HepG2 (cell line): Measurements from ENCODE around the gene ATP5F1A. TPM values are rescaled to one million over a fixed set of nuclear protein-coding genes. Genes with fewer than 3 reads are reported as not detected.
A peak's percentile ranks its signal among the peaks of the same experiment; 100 is the strongest.

Experiments used
- ARID4A ChIP-seq: sonication (generic); formaldehyde crosslinking; IDR thresholded peaks from 2 replicates; pipeline ENCODE4 v1.5.0; 2020; ENCODE audit warnings: mild to moderate bottlenecking, missing genetic modification reagents, borderline replicate concordance
- ARID5B ChIP-seq: IDR thresholded peaks from 2 replicates; pipeline ENCODE4 v1.4.0; 2020; ENCODE audit warnings: mild to moderate bottlenecking, missing genetic modification reagents
- ATF3 ChIP-seq: sonication (generic); formaldehyde crosslinking; IDR thresholded peaks from 2 replicates; pipeline ENCODE4 v1.4.0; 2020; ENCODE audit warnings: missing genetic modification reagents
- CAMTA2 ChIP-seq: sonication (generic); formaldehyde crosslinking; IDR thresholded peaks from 2 replicates; pipeline ENCODE4 v1.4.0; 2020; ENCODE audit warnings: mild to moderate bottlenecking, missing genetic modification reagents, borderline replicate concordance
- CBX1 ChIP-seq: IDR thresholded peaks from one replicate; pipeline ENCODE4 v1.6.1; 2016; ENCODE audit warnings: antibody characterized with exemption, low read depth
- HBP1 ChIP-seq: IDR thresholded peaks from 2 replicates; pipeline ENCODE4 v1.6.1; 2016; ENCODE audit warnings: low read depth, control low read depth
- HMGXB4 ChIP-seq, 2 experiments: sonication (generic) in 1 of 2; formaldehyde crosslinking in 1 of 2; IDR thresholded peaks; 2 replicates each; pipeline versions ENCODE4 v1.4.0 to v1.6.1; 2018 to 2020; ENCODE audit warnings: missing genetic modification reagents in 2 of 2, borderline replicate concordance in 1 of 2, low read depth in 1 of 2, mild to moderate bottlenecking in 1 of 2, missing biosample characterization in 1 of 2
- JUN ChIP-seq: sonication (generic); formaldehyde crosslinking; IDR thresholded peaks from 2 replicates; pipeline ENCODE4 v1.4.0; 2020; ENCODE audit warnings: mild to moderate bottlenecking, missing genetic modification reagents
- KLF16 ChIP-seq, 2 experiments: sonication (generic) in 1 of 2; formaldehyde crosslinking in 1 of 2; IDR thresholded peaks; 2 replicates each; pipeline versions ENCODE4 v1.6.1 to v1.8.0; 2016 to 2023; ENCODE audit warnings: missing genetic modification reagents in 2 of 2, missing compliant biosample characterization in 1 of 2
- KMT2B ChIP-seq: IDR thresholded peaks from 2 replicates; pipeline ENCODE4 v1.6.1; 2016; ENCODE audit warnings: missing genetic modification reagents, missing compliant biosample characterization
- MAZ ChIP-seq, 2 experiments: sonication (generic) in 1 of 2; formaldehyde crosslinking in 1 of 2; IDR thresholded peaks; 2 replicates each; pipeline versions ENCODE4 v1.5.0 to v1.6.1; 2012 to 2020; ENCODE audit warnings: low read depth in 2 of 2, mild to moderate bottlenecking in 2 of 2, borderline replicate concordance in 1 of 2, improper control_type of control experiment in 1 of 2, low read length in 1 of 2, missing genetic modification reagents in 1 of 2, moderate library complexity in 1 of 2
- ZNF549 ChIP-seq: sonication (generic); formaldehyde crosslinking; IDR thresholded peaks from 2 replicates; pipeline ENCODE4 v1.5.0; 2020; ENCODE audit warnings: missing genetic modification reagents
- ZNF782 ChIP-seq: sonication (generic); formaldehyde crosslinking; IDR thresholded peaks from 2 replicates; pipeline ENCODE4 v1.4.0; 2020; ENCODE audit warnings: missing genetic modification reagents, mild to moderate bottlenecking, borderline replicate concordance
- polyA plus RNA-seq, 8 experiments: library from polyadenylated mRNA; depleted of rRNA in 3 of 8; stranded (reverse) in 7 of 8; unstranded in 1 of 8; fragments of >200 nt; fragmentation: Illumina TruSeq in 4 of 8; extraction: Trizol in 4 of 8; gene quantifications; 2 replicates each; pipeline versions ENCODE4 v1.2.1 to v1.2.3, GENCODE V29; 2011 to 2016; ENCODE audit warnings: low read depth in 4 of 8, missing spikeins in 1 of 8, mixed read lengths in 1 of 8; ENCODE audit not compliant: insufficient read depth in 1 of 8
- total RNA-seq, 5 experiments: library from RNA; depleted of rRNA; stranded (reverse); fragments of >200 nt; fragmentation: Illumina TruSeq; extraction: Trizol; gene quantifications; 2 replicates each; pipeline ENCODE4 v1.2.3, GENCODE V29; 2016; ENCODE audit warnings: low read depth in 1 of 5

ATP5F1A gene
- total and polyA plus RNA-seq, 2 of the 13 experiments (the other 11 are each of a cell fraction or from before 2014, with no cell fraction given): 459 to 922 TPM

- 0 out of 4 replicates have a peak, but pooled peaks of 1 of the 2 experiments have one; percentile 41 for TF ChIP-seq HMGXB4 (CRISPR knock-in tag; IDR thresholded peaks at IDR 0.05; ENCODE audit: borderline replicate concordance in 1 of 2, low read depth in 1 of 2)
- no peak for TF ChIP-seq KLF16 (CRISPR knock-in tag; IDR thresholded peaks at IDR 0.05)
- no peak for TF ChIP-seq ZNF782 (CRISPR knock-in tag)
- TF ChIP-seq ATF3 (CRISPR knock-in tag): no peak
- TF ChIP-seq CAMTA2 (CRISPR knock-in tag): no peak
- peak; percentile 10; the same call in 1 of the 2 replicates for TF ChIP-seq ARID4A
- no peak for TF ChIP-seq CBX1
- no peak for TF ChIP-seq ZNF549 (CRISPR knock-in tag)
- TF ChIP-seq MAZ (IDR thresholded peaks at IDR 0.05; ENCODE audit: borderline replicate concordance, low read depth, low read length): no peak
- 0 out of 2 replicates have a peak, but pooled peaks have one; percentile 48 for TF ChIP-seq MAZ (CRISPR knock-in tag; IDR thresholded peaks at IDR 0.05; ENCODE audit: low read depth)
- no peak for TF ChIP-seq HBP1
- 0 out of 2 replicates have a peak, but pooled peaks have one; percentile 13 for TF ChIP-seq ARID5B (CRISPR knock-in tag)
- no peak for TF ChIP-seq KMT2B (CRISPR knock-in tag)
- TF ChIP-seq JUN (CRISPR knock-in tag): no peak
These were observed 26.3 kb downstream of the ATP5F1A start, which contains the start of gene PSTPIP2 (continued) for GRCh38 chr18:46071653-46072375.
